ENCODE results near the gene CGN. TPM values are rescaled to one million over a fixed set of nuclear protein-coding genes. Genes with fewer than 3 reads are reported as not detected.
A peak's percentile ranks its signal among the peaks of the same experiment; 100 is the strongest.

The CGN gene
- total and polyA plus RNA-seq, 4 donors: 0.23 to 27.5 (median 1.0) TPM

DNA sequence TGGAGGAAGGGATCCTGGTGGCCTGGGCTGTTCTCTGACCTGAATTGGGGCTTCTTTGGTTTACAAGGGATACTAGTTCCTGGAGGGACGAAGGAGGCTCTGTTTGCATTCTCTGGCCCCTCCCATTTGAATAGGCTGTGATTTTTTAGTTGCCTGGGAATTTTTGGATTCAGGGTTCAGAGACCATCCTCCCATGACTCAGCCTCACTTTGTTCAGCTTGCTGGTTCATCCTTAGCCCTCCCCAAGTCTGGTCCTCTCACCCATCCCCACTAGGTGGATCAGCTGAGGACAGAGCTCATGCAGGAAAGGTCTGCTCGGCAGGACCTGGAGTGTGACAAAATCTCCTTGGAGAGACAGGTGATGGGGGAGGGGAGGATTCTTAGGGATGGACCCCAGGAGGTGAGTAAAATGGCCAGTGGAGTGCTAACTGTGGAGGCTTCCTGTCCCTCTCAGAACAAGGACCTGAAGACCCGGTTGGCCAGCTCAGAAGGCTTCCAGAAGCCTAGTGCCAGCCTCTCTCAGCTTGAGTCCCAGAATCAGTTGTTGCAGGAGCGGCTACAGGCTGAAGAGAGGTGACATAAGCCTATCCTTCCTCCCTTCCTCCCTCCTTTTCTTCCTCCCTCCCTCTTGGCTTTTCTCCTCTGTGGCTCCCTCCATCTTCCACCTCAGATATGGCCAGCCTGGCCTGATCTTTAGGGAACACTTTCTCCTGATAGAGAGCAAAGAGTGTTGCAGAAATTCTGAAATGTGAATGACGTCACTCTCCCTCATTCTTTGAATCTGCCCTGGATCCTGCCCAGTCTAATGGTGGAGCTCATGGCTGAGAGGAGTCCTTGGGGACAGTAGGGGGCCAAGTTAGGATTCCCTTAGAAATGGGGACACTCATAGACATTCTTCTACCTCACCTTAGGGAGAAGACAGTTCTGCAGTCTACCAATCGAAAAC is 24.4 kb downstream of the CGN start:
- peak in 1 of 2 donors; percentile 17 for DNase-seq
- Histone ChIP-seq H3K27me3 (ENCODE audit: control insufficient read depth in 1 of 2, insufficient read depth in 2 of 2, low read length in 1 of 2) (no peaks in the 10 kb centered on the region), H3K36me3 (ENCODE audit: control insufficient read depth in 1 of 2, insufficient read depth in 2 of 2, low read length in 1 of 2) (no peaks in the 10 kb centered on the region), H3K4me1 (ENCODE audit: control insufficient read depth in 1 of 2, insufficient read depth in 2 of 2, low read length in 2 of 2) (no peaks in the 10 kb centered on the region), H3K27ac (ENCODE audit: low read depth in 1 of 2, low read length in 2 of 2) (no peak overlapping the region), H3K4me3 (ENCODE audit: low read length in 2 of 2) (no peak overlapping the region), H3K9me3 (ENCODE audit: control insufficient read depth, low read length) (no peaks in the 10 kb centered on the region)
- ATAC-seq (ENCODE audit: low FRiP score): no peak
- WGBS, 2 donors: 77 to 82% methylated on average over 6 of the region's 6 CpGs
- intact Hi-C loops (cut with DNase I): loop anchor here in 1 of 2 donors (2.0 to 10.0 kb wide), 3 partner anchors 59 to 199 kb away; no protein-coding TSS in a partner anchor

DNA sequence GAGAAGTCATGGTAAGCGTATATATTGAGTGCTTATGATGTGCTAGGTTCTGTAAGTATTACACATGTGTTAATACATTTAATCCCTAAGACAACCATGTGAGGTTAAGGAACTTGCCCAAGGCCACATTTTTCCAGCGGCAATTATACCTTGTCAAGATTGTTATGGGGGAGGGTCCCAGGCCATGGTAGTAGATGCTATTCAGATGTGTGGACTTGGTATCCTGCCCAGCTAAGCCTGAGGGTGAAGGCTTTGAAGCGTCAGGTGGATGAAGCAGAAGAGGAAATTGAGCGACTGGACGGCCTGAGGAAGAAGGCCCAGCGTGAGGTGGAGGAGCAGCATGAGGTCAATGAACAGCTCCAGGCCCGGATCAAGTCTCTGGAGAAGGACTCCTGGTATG is 25.3 kb downstream of the CGN start:
- intact Hi-C loops (cut with DNase I): loop anchor here in 1 of 2 donors (10.0 kb wide), 2 partner anchors 58 to 92 kb away; no protein-coding TSS in a partner anchor
- WGBS, 2 donors: 93 to 94% methylated on average over 7 of the region's 7 CpGs
- no peak overlapping the region for H3K27ac ChIP-seq (ENCODE audit: low read depth in 1 of 2, low read length in 2 of 2)
- DNase-seq: peak in 1 of 2 donors; percentile 17
- no peak for ATAC-seq (ENCODE audit: low FRiP score)
- H3K4me3 ChIP-seq (ENCODE audit: low read length in 2 of 2): no peak overlapping the region
- H3K36me3 ChIP-seq (ENCODE audit: control insufficient read depth in 1 of 2, insufficient read depth in 2 of 2, low read length in 1 of 2): no peaks in the 10 kb centered on the region
- H3K9me3 ChIP-seq (ENCODE audit: control insufficient read depth, low read length): no peaks in the 10 kb centered on the region
- H3K27me3 ChIP-seq (ENCODE audit: control insufficient read depth in 1 of 2, insufficient read depth in 2 of 2, low read length in 1 of 2): no peaks in the 10 kb centered on the region
- no peaks in the 10 kb centered on the region for H3K4me1 ChIP-seq (ENCODE audit: control insufficient read depth in 1 of 2, insufficient read depth in 2 of 2, low read length in 2 of 2)

DNA sequence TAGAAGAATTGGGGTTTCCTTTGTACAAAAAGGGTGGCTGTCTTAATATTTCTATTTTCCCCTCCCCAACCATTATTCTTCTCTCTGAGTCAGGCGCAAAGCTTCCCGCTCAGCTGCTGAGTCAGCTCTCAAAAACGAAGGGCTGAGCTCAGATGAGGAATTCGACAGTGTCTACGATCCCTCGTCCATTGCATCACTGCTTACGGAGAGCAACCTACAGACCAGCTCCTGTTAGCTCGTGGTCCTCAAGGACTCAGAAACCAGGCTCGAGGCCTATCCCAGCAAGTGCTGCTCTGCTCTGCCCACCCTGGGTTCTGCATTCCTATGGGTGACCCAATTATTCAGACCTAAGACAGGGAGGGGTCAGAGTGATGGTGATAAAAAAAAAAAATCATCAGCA is 25.9 kb downstream of the CGN start:
- DNase-seq: peak in 1 of 2 donors; percentile 32
- no peaks in the 10 kb centered on the region for H3K36me3 ChIP-seq (ENCODE audit: control insufficient read depth in 1 of 2, insufficient read depth in 2 of 2, low read length in 1 of 2)
- H3K9me3 ChIP-seq (ENCODE audit: control insufficient read depth, low read length): no peaks in the 10 kb centered on the region
- H3K27ac ChIP-seq (ENCODE audit: low read depth in 1 of 2, low read length in 2 of 2): no peak overlapping the region
- intact Hi-C loops (cut with DNase I): loop anchor here in 1 of 2 donors (10.0 kb wide), 2 partner anchors 58 to 92 kb away; no protein-coding TSS in a partner anchor
- no peaks in the 10 kb centered on the region for H3K27me3 ChIP-seq (ENCODE audit: control insufficient read depth in 1 of 2, insufficient read depth in 2 of 2, low read length in 1 of 2)
- 90 to 91% methylated on average over 9 of the region's 9 CpGs for WGBS, 2 donors
- no peaks in the 10 kb centered on the region for H3K4me1 ChIP-seq (ENCODE audit: control insufficient read depth in 1 of 2, insufficient read depth in 2 of 2, low read length in 2 of 2)
- no peak for ATAC-seq (ENCODE audit: low FRiP score)
- H3K4me3 ChIP-seq (ENCODE audit: low read length in 2 of 2): no peak overlapping the region

DNA sequence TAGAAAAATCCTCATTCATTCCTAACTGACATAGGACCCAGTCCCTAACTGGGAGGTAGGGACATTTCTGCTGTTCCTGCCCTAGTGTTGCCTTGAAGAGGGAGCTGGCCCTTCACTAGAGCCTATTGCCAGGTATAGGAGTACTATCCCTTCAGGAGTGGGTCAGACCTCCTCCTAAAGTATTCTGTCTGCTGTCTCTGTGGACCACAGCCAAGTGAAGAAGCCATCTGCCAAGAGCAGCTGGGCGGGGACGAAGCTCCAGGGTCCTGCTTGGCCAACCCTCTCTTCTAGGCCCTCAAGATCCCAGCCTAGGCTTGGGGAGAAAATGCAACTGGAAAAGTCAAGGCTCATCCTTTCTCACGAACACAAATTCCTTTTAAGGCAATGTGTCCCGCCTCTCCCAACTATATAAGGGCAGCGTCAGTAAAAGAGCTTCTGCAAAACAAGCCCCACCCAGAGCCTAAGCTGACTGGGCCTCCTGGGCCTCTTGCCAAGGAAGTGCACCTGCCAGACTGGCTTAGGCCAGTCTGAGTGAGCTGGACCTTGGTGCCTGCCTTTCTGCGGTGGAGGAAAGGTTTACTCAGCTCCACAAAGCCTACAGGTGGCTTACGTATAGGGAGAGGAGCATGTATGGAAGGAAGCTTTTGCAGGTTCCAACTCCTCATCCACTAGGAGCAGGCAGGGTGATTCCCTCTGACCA is 28.3 kb downstream of the CGN start:
- intact Hi-C loops (cut with DNase I): loop anchor here in 1 of 2 donors (10.0 kb wide), 2 partner anchors 55 to 95 kb away; no protein-coding TSS in a partner anchor
- peak; percentile 83 to 87 for DNase-seq
- H3K9me3 ChIP-seq (ENCODE audit: control insufficient read depth, low read length): no peaks in the 10 kb centered on the region
- peak; percentile 69 for ATAC-seq (ENCODE audit: low FRiP score)
- no peaks in the 10 kb centered on the region for H3K36me3 ChIP-seq (ENCODE audit: control insufficient read depth in 1 of 2, insufficient read depth in 2 of 2, low read length in 1 of 2)
- no peak overlapping the region for H3K27ac ChIP-seq (ENCODE audit: low read depth in 1 of 2, low read length in 2 of 2)
- no peaks in the 10 kb centered on the region for H3K27me3 ChIP-seq (ENCODE audit: control insufficient read depth in 1 of 2, insufficient read depth in 2 of 2, low read length in 1 of 2)
- H3K4me3 ChIP-seq (ENCODE audit: low read length in 2 of 2): no peak overlapping the region
- 31 to 37% methylated on average over 7 of the region's 7 CpGs for WGBS, 2 donors
- no peaks in the 10 kb centered on the region for H3K4me1 ChIP-seq (ENCODE audit: control insufficient read depth in 1 of 2, insufficient read depth in 2 of 2, low read length in 2 of 2)

DNA sequence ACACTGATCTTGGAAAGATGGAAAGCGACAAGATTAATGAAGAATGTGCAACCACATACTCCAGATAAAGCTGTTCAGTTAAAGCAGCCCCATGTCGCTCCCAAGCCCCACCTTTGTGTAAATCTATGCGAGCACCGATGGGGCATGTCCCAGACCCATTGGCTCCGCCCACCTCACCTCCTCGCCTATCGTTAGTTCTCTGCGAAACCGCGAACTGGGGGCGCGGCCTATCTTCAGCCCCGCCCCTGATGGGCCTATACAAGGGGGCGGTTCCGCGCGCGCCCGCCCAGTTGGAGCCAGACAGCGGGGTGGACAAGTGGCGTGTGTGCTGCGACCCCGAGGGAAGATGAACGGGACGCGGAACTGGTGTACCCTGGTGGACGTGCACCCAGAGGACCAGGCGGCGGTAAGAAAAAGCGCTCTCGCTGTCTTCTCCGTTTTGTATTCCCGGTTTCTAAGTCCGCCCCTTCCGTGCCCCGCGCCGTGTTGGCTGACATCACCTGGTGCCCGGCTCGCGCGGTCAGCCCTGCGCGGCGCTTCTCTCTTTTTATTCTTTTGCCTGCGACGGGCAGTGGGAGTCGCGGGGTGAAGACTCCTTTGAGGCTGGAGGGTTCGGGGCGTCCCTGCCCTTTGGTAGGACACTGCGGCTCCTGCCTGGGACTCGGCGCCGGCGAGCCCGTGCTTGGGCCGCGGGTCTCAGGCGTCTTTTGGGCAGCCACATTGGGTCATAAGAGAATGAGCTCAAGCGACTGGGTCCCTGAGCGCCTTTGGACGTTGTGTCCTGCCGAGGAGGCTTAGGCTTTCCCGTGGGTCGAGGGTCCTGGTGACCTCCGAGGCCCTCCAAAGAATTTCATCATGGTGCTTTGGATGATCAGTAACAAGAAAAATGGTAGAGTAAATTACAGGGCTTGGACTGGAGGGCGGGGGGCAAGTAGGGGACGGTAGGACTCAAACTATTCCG is 29.1 kb downstream of the CGN start, which contains the start of gene TUFT1:
Gene TUFT1 (plus strand): TSS at position 289 of the 961 bp plus-strand sequence. CDS start 58 bp downstream, at position 347.
- intact Hi-C loops (cut with DNase I): no loop called here
- DNase-seq (peak; percentile 96 to 97), ATAC-seq (ENCODE audit: low FRiP score) (peak; percentile 95)
- no peaks in the 10 kb centered on the region for H3K27me3 ChIP-seq (ENCODE audit: control insufficient read depth in 1 of 2, insufficient read depth in 2 of 2, low read length in 1 of 2)
- H3K27ac ChIP-seq (ENCODE audit: low read depth in 1 of 2, low read length in 2 of 2): peak within 1 kb of the TSS in 1 of 2 donors; percentile 23
- no peaks in the 10 kb centered on the region for H3K9me3 ChIP-seq (ENCODE audit: control insufficient read depth, low read length)
- peak within 1 kb of the TSS; percentile 51 for H3K4me3 ChIP-seq (ENCODE audit: low read length in 2 of 2)
- H3K36me3 ChIP-seq (ENCODE audit: control insufficient read depth in 1 of 2, insufficient read depth in 2 of 2, low read length in 1 of 2): no peaks in the 10 kb centered on the region
- no peaks in the 10 kb centered on the region for H3K4me1 ChIP-seq (ENCODE audit: control insufficient read depth in 1 of 2, insufficient read depth in 2 of 2, low read length in 2 of 2)
- WGBS, 2 donors: 1% methylated on average over 70 of the region's 70 CpGs

DNA sequence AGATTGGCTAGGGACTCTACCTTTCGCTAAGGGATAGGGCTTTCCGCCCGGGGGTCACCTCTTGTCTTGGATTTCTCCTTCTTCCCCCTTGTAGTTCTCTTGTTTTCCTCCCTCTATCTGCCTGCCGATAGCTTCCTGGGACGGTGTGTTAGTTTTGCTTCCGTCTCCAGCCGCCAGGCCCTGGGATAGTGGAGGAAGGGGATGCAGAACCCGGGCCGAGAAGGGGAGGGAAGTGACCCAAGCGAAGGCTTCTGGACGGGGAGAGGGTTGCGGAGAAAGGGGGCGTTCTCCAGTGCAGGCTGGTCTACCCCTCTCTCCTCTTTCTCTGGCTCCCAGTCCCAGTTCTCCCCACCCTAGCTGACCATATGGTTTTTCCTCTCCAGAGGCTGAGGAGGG is 29.8 kb downstream of the CGN start:
- 7 to 11% methylated on average over 12 to 13 of the region's 13 CpGs for WGBS, 2 donors
- no peaks in the 10 kb centered on the region for H3K4me1 ChIP-seq (ENCODE audit: control insufficient read depth in 1 of 2, insufficient read depth in 2 of 2, low read length in 2 of 2)
- no peaks in the 10 kb centered on the region for H3K36me3 ChIP-seq (ENCODE audit: control insufficient read depth in 1 of 2, insufficient read depth in 2 of 2, low read length in 1 of 2)
- H3K27ac ChIP-seq (ENCODE audit: low read depth in 1 of 2, low read length in 2 of 2): no peak overlapping the region
- DNase-seq (peak in 1 of 2 donors; percentile 69), ATAC-seq (ENCODE audit: low FRiP score) (no peak)
- intact Hi-C loops (cut with DNase I): no loop called here
- peak overlapping the region; percentile 51 for H3K4me3 ChIP-seq (ENCODE audit: low read length in 2 of 2)
- H3K27me3 ChIP-seq (ENCODE audit: control insufficient read depth in 1 of 2, insufficient read depth in 2 of 2, low read length in 1 of 2): no peaks in the 10 kb centered on the region
- H3K9me3 ChIP-seq (ENCODE audit: control insufficient read depth, low read length): no peaks in the 10 kb centered on the region

DNA sequence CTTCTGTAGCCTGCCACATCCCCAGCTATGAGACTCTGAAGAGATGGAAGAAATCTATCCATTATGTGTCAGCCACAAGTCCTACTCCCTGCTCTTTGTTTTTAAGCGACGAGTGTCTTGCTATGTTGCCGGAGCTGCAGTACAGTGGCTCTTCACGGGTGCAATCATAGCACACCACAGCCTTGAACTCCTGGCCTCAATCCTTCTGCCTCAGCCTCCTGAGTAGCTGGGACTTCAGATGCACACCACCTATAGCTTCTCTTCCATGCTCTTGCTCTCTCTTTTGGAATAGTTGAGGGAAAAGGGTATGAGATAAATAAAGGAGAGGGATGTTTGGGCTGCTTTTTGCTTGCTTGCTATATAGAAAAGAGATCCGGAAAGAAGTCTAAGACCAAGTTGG is 30.6 kb downstream of the CGN start:
- 83 to 86% methylated on average over 5 of the region's 5 CpGs for WGBS, 2 donors
- intact Hi-C loops (cut with DNase I): no loop called here
- Histone ChIP-seq H3K4me3 (ENCODE audit: low read length in 2 of 2) (no peak overlapping the region), H3K9me3 (ENCODE audit: control insufficient read depth, low read length) (no peaks in the 10 kb centered on the region), H3K36me3 (ENCODE audit: control insufficient read depth in 1 of 2, insufficient read depth in 2 of 2, low read length in 1 of 2) (no peaks in the 10 kb centered on the region), H3K27ac (ENCODE audit: low read depth in 1 of 2, low read length in 2 of 2) (no peak overlapping the region), H3K4me1 (ENCODE audit: control insufficient read depth in 1 of 2, insufficient read depth in 2 of 2, low read length in 2 of 2) (no peaks in the 10 kb centered on the region), H3K27me3 (ENCODE audit: control insufficient read depth in 1 of 2, insufficient read depth in 2 of 2, low read length in 1 of 2) (no peaks in the 10 kb centered on the region)
- ATAC-seq (ENCODE audit: low FRiP score) (no peak), DNase-seq (no peak)

DNA sequence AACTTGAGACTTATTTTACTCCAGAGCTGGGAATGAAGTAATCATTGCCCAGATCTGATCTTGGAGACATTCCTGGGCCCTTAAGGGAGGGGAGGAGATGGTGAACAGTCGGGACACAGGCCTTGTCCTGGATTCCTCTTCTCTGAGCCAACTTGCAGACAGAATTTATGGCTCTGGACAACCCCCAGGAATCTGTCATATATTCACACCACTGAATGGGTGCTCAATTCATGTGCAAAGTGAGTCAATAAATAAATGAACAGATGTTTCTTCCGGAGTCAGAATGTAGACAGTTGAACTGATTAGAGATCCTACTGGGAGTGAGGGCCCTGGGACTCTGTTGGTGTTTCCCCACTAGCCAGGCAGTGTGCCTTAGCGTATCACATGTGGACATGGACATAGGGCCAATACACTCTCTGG is 31.5 kb downstream of the CGN start:
- Histone ChIP-seq H3K9me3 (ENCODE audit: control insufficient read depth, low read length) (no peaks in the 10 kb centered on the region), H3K27me3 (ENCODE audit: control insufficient read depth in 1 of 2, insufficient read depth in 2 of 2, low read length in 1 of 2) (no peaks in the 10 kb centered on the region), H3K36me3 (ENCODE audit: control insufficient read depth in 1 of 2, insufficient read depth in 2 of 2, low read length in 1 of 2) (no peaks in the 10 kb centered on the region), H3K4me3 (ENCODE audit: low read length in 2 of 2) (no peak overlapping the region), H3K4me1 (ENCODE audit: control insufficient read depth in 1 of 2, insufficient read depth in 2 of 2, low read length in 2 of 2) (no peaks in the 10 kb centered on the region), H3K27ac (ENCODE audit: low read depth in 1 of 2, low read length in 2 of 2) (peak overlapping the region in 1 of 2 donors; percentile 23)
- DNase-seq (no peak), ATAC-seq (ENCODE audit: low FRiP score) (no peak)
- 14 to 27% methylated on average over 3 of the region's 3 CpGs for WGBS, 2 donors
- intact Hi-C loops (cut with DNase I): no loop called here
